ENCODE measurements around the gene ZC3H12A.
"Not testable (repeated sequence)": the region's sequence is repeated elsewhere in the genome, so short reads cannot be mapped to it uniquely, and the experiment has no call there.

Gene ZC3H12A

GRCh38 chr1:37498872-37499617 is 24.7 kb downstream of the ZC3H12A start:
- DNase-seq (ENCODE audit: low read depth in 4 of 4, low spot score in 1 of 4) = no peak

GRCh38 chr1:37501661-37502060 is 27.3 kb downstream of the ZC3H12A start:
- DNase-seq (ENCODE audit: low read depth in 4 of 4, low spot score in 1 of 4) = no peak

GRCh38 chr1:37502104-37502503 is 27.7 kb downstream of the ZC3H12A start:
- DNase-seq (ENCODE audit: low read depth in 4 of 4, low spot score in 1 of 4) = no peak

GRCh38 chr1:37502791-37503190 is 28.4 kb downstream of the ZC3H12A start:
- not testable (repeated sequence) for DNase-seq (ENCODE audit: low read depth in 4 of 4, low spot score in 1 of 4)

GRCh38 chr1:37506740-37507139 is 32.4 kb downstream of the ZC3H12A start:
- no peak for DNase-seq (ENCODE audit: low read depth in 4 of 4, low spot score in 1 of 4)

GRCh38 chr1:37509181-37509580 is 34.8 kb downstream of the ZC3H12A start:
- no peak for DNase-seq (ENCODE audit: low read depth in 4 of 4, low spot score in 1 of 4)

- DNase-seq (ENCODE audit: low read depth in 4 of 4, low spot score in 1 of 4) = peak; percentile 16 to 48 (median 34)
Measured at GRCh38 chr1:37513795-37514349, 39.5 kb downstream of the ZC3H12A start.

- DNase-seq (ENCODE audit: low read depth in 4 of 4, low spot score in 1 of 4) = peak; percentile 68 to 74 (median 72)
Measured at GRCh38 chr1:37514350-37515184, 40.2 kb downstream of the ZC3H12A start, which contains the start of gene MEAF6. MEAF6 (minus strand) TSS chr1:37514766; CDS start chr1:37514746, 20 bp downstream.

- no peak for DNase-seq (ENCODE audit: low read depth in 4 of 4, low spot score in 1 of 4)
Measured at GRCh38 chr1:37515185-37516034, 41.0 kb downstream of the ZC3H12A start.

- DNase-seq (ENCODE audit: low read depth in 4 of 4, low spot score in 1 of 4) = no peak
Measured at GRCh38 chr1:37517569-37517968, 43.2 kb downstream of the ZC3H12A start.

- not testable (repeated sequence) for DNase-seq (ENCODE audit: low read depth in 4 of 4, low spot score in 1 of 4)
Measured at GRCh38 chr1:37518241-37518640, 43.9 kb downstream of the ZC3H12A start.

GRCh38 chr1:37518929-37519328 is 44.5 kb downstream of the ZC3H12A start:
- DNase-seq (ENCODE audit: low read depth in 4 of 4, low spot score in 1 of 4) = peak in 1 of 4 experiments; percentile 6

- no peak for DNase-seq (ENCODE audit: low read depth in 4 of 4, low spot score in 1 of 4)
Measured at GRCh38 chr1:37519613-37520012, 45.2 kb downstream of the ZC3H12A start.

GRCh38 chr1:37529888-37530287 is 55.5 kb downstream of the ZC3H12A start:
- not testable (repeated sequence) for DNase-seq (ENCODE audit: low read depth in 4 of 4, low spot score in 1 of 4)

GRCh38 chr1:37532418-37533156 is 58.2 kb downstream of the ZC3H12A start:
- not testable (repeated sequence) for DNase-seq (ENCODE audit: low read depth in 4 of 4, low spot score in 1 of 4)

GRCh38 chr1:37533317-37534093 is 59.1 kb downstream of the ZC3H12A start:
- DNase-seq (ENCODE audit: low read depth in 4 of 4, low spot score in 1 of 4) = no peak

Measured in stimulated activated CD4-positive, alpha-beta T cell treated with anti-CD3 and anti-CD28 coated beads, Interleukin-1b, Interleukin-23, amount 100 ng/mL, for 24 hours (primary cell).